WTC11 (cell line): Measurements from ENCODE around the gene MRPS27. TPM values are rescaled to one million over a fixed set of nuclear protein-coding genes. Genes with fewer than 3 reads are reported as not detected.

Experiments used
- ATAC-seq: fragments of 200-7000 bp; cut with Tn5 transposase; 2 replicates; pipeline ENCODE4 v1.10.0; 2021; ENCODE audit warnings: mild to moderate bottlenecking, moderate library complexity
- CTCF ChIA-PET: fragments of 300-600 bp; sonication (Branson Sonifier 250); formaldehyde crosslinking; loops from one replicate; lab custom pipeline; 2021; ENCODE audit warnings: antibody characterized with exemption; lab: Charles Lee
- POLR2A ChIA-PET: fragments of 350-600 bp; sonication (Branson Sonifier 250); formaldehyde crosslinking; loops from one replicate; lab custom pipeline; 2021; ENCODE audit warnings: antibody characterized with exemption; lab: Charles Lee
- DNase-seq: peaks from one replicate; pipeline ENCODE4 v3.0.0; 2021; ENCODE audit warnings: low spot score
- H3K27ac Mint-ChIP-seq: 2 replicates; pipeline ENCODE4 v1.8.0; 2021; ENCODE audit warnings: mixed read lengths
- H3K27me3 Mint-ChIP-seq: 2 replicates; pipeline ENCODE4 v1.8.0; 2021; ENCODE audit warnings: low read depth, mild to moderate bottlenecking, moderate library complexity, mixed read lengths
- H3K36me3 Mint-ChIP-seq: 2 replicates; pipeline ENCODE4 v1.8.0; 2021; ENCODE audit warnings: mixed read lengths
- H3K4me1 Mint-ChIP-seq: 2 replicates; pipeline ENCODE4 v1.8.0; 2022; ENCODE audit warnings: mixed read lengths
- H3K4me3 Mint-ChIP-seq: 2 replicates; pipeline ENCODE4 v1.8.0; 2021; ENCODE audit warnings: mild to moderate bottlenecking, moderate library complexity, mixed read lengths
- H3K9me3 Mint-ChIP-seq: 2 replicates; pipeline ENCODE4 v1.8.0; 2021; ENCODE audit warnings: mixed read lengths
- ATF1 ChIP-seq: sonication (generic); formaldehyde crosslinking; IDR thresholded peaks from 2 replicates; pipeline ENCODE4 v1.8.1; 2023; ENCODE audit warnings: mild to moderate bottlenecking, moderate library complexity, missing genetic modification reagents
- ESRRA ChIP-seq: sonication (generic); formaldehyde crosslinking; IDR thresholded peaks from 2 replicates; pipeline ENCODE4 v1.8.1; 2022; ENCODE audit warnings: mild to moderate bottlenecking, missing genetic modification reagents, borderline replicate concordance
- GTF2I ChIP-seq: fragments of 250-450 bp; sonication (Bioruptor Pico); conservative IDR thresholded peaks from 2 replicates; pipeline ENCODE4 v1.4.0; 2021; ENCODE audit warnings: mild to moderate bottlenecking
- RORB ChIP-seq: fragments of 250-450 bp; sonication (Bioruptor Pico); IDR thresholded peaks from 2 replicates; pipeline ENCODE4 v1.9.0; 2021; ENCODE audit warnings: mild to moderate bottlenecking
- TEAD4 ChIP-seq: sonication (generic); formaldehyde crosslinking; IDR thresholded peaks from 2 replicates; pipeline ENCODE4 v1.8.0; 2022; ENCODE audit warnings: mild to moderate bottlenecking, missing genetic modification reagents
- ZNF416 ChIP-seq: fragments of 250-450 bp; sonication (Bioruptor Pico); IDR thresholded peaks from 2 replicates; pipeline ENCODE4 v1.9.0; 2021; ENCODE audit warnings: mild to moderate bottlenecking, inconsistent platforms
- total RNA-seq: library from RNA; stranded (reverse); gene quantifications from 3 replicates; pipeline ENCODE4 v1.2.3, GENCODE V29; 2021
- TF ChIP-seq, protein P1 (sequence below): sonication (generic); formaldehyde crosslinking; conservative IDR thresholded peaks from 2 replicates; pipeline ENCODE4 v1.8.1; 2023; ENCODE audit warnings: mild to moderate bottlenecking, low read depth, missing genetic modification reagents, moderate library complexity
- TF ChIP-seq, protein P2 (sequence below): sonication (generic); formaldehyde crosslinking; IDR thresholded peaks from 2 replicates; pipeline ENCODE4 v1.8.1; 2023; ENCODE audit warnings: mild to moderate bottlenecking, missing genetic modification reagents, borderline replicate concordance
- TF ChIP-seq, protein P3 (sequence below): sonication (generic); formaldehyde crosslinking; IDR thresholded peaks from 2 replicates; pipeline ENCODE4 v1.8.0; 2022; ENCODE audit warnings: mild to moderate bottlenecking, missing genetic modification reagents
- TF ChIP-seq, protein P4 (sequence below): sonication (generic); formaldehyde crosslinking; IDR thresholded peaks from 2 replicates; pipeline ENCODE4 v1.8.1; 2022; ENCODE audit warnings: mild to moderate bottlenecking, moderate library complexity, missing genetic modification reagents
- TF ChIP-seq, protein P5 (sequence below): fragments of 250-450 bp; sonication (Bioruptor Pico); IDR thresholded peaks from 2 replicates; pipeline ENCODE4 v1.8.0; 2021; ENCODE audit warnings: mild to moderate bottlenecking
- TF ChIP-seq, protein P6 (sequence below): fragments of 250-450 bp; sonication (Bioruptor Pico); IDR thresholded peaks from 2 replicates; pipeline ENCODE4 v2.1.2; 2022; ENCODE audit warnings: mild to moderate bottlenecking, moderate library complexity

Gene MRPS27
- total RNA-seq, 1 experiment from 2014 or later, result 80.1 TPM

DNA sequence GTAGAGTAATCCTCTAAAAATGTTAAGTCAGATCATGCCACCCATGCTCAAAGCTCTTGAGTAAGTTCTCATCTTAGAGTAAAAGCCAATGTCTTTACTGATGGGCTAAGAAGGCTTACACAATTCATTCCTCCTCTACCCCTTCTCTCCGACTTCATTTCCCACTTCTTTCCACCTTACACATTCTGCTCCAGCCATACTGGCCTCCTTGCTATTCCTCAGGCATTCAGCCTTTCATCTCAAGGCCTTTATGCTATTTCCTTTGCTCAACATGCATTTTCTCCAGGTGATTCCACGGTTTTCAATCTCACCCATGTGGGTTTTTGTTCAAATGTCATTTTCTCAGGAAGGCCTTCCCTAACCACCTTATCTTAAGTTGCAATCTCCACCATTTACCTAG is 107.9 kb downstream of the MRPS27 start:
- ChIA-PET CTCF (no interaction called here), POLR2A (no interaction called here)
- Mint-ChIP-seq H3K27ac (no peak overlapping the region), H3K36me3 (peaks cover 4% of the 10 kb centered on the region), H3K9me3 (no peaks in the 10 kb centered on the region), H3K4me1 (peaks cover 39% of the 10 kb centered on the region), H3K27me3 (peaks cover 9% of the 10 kb centered on the region), H3K4me3 (no peak overlapping the region)
- TF ChIP-seq, protein P1, sequence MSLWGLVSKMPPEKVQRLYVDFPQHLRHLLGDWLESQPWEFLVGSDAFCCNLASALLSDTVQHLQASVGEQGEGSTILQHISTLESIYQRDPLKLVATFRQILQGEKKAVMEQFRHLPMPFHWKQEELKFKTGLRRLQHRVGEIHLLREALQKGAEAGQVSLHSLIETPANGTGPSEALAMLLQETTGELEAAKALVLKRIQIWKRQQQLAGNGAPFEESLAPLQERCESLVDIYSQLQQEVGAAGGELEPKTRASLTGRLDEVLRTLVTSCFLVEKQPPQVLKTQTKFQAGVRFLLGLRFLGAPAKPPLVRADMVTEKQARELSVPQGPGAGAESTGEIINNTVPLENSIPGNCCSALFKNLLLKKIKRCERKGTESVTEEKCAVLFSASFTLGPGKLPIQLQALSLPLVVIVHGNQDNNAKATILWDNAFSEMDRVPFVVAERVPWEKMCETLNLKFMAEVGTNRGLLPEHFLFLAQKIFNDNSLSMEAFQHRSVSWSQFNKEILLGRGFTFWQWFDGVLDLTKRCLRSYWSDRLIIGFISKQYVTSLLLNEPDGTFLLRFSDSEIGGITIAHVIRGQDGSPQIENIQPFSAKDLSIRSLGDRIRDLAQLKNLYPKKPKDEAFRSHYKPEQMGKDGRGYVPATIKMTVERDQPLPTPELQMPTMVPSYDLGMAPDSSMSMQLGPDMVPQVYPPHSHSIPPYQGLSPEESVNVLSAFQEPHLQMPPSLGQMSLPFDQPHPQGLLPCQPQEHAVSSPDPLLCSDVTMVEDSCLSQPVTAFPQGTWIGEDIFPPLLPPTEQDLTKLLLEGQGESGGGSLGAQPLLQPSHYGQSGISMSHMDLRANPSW (CRISPR knock-in tag), result no peak
- TF ChIP-seq, protein P2, sequence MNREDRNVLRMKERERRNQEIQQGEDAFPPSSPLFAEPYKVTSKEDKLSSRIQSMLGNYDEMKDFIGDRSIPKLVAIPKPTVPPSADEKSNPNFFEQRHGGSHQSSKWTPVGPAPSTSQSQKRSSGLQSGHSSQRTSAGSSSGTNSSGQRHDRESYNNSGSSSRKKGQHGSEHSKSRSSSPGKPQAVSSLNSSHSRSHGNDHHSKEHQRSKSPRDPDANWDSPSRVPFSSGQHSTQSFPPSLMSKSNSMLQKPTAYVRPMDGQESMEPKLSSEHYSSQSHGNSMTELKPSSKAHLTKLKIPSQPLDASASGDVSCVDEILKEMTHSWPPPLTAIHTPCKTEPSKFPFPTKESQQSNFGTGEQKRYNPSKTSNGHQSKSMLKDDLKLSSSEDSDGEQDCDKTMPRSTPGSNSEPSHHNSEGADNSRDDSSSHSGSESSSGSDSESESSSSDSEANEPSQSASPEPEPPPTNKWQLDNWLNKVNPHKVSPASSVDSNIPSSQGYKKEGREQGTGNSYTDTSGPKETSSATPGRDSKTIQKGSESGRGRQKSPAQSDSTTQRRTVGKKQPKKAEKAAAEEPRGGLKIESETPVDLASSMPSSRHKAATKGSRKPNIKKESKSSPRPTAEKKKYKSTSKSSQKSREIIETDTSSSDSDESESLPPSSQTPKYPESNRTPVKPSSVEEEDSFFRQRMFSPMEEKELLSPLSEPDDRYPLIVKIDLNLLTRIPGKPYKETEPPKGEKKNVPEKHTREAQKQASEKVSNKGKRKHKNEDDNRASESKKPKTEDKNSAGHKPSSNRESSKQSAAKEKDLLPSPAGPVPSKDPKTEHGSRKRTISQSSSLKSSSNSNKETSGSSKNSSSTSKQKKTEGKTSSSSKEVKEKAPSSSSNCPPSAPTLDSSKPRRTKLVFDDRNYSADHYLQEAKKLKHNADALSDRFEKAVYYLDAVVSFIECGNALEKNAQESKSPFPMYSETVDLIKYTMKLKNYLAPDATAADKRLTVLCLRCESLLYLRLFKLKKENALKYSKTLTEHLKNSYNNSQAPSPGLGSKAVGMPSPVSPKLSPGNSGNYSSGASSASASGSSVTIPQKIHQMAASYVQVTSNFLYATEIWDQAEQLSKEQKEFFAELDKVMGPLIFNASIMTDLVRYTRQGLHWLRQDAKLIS (CRISPR knock-in tag), result no peak
- TF ChIP-seq RORB (no peak), ESRRA (CRISPR knock-in tag) (no peak), TEAD4 (CRISPR knock-in tag) (no peak), GTF2I (CRISPR knock-in tag) (no peak), ZNF416 (CRISPR knock-in tag) (no peak)
- TF ChIP-seq, protein P3, sequence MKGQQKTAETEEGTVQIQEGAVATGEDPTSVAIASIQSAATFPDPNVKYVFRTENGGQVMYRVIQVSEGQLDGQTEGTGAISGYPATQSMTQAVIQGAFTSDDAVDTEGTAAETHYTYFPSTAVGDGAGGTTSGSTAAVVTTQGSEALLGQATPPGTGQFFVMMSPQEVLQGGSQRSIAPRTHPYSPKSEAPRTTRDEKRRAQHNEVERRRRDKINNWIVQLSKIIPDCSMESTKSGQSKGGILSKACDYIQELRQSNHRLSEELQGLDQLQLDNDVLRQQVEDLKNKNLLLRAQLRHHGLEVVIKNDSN (CRISPR knock-in tag), result no peak
- TF ChIP-seq, protein P4, sequence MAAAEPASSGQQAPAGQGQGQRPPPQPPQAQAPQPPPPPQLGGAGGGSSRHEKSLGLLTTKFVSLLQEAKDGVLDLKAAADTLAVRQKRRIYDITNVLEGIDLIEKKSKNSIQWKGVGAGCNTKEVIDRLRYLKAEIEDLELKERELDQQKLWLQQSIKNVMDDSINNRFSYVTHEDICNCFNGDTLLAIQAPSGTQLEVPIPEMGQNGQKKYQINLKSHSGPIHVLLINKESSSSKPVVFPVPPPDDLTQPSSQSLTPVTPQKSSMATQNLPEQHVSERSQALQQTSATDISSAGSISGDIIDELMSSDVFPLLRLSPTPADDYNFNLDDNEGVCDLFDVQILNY (CRISPR knock-in tag), result no peak
- TF ChIP-seq, protein P5, sequence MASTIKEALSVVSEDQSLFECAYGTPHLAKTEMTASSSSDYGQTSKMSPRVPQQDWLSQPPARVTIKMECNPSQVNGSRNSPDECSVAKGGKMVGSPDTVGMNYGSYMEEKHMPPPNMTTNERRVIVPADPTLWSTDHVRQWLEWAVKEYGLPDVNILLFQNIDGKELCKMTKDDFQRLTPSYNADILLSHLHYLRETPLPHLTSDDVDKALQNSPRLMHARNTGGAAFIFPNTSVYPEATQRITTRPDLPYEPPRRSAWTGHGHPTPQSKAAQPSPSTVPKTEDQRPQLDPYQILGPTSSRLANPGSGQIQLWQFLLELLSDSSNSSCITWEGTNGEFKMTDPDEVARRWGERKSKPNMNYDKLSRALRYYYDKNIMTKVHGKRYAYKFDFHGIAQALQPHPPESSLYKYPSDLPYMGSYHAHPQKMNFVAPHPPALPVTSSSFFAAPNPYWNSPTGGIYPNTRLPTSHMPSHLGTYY, result no peak
- TF ChIP-seq, protein P6, sequence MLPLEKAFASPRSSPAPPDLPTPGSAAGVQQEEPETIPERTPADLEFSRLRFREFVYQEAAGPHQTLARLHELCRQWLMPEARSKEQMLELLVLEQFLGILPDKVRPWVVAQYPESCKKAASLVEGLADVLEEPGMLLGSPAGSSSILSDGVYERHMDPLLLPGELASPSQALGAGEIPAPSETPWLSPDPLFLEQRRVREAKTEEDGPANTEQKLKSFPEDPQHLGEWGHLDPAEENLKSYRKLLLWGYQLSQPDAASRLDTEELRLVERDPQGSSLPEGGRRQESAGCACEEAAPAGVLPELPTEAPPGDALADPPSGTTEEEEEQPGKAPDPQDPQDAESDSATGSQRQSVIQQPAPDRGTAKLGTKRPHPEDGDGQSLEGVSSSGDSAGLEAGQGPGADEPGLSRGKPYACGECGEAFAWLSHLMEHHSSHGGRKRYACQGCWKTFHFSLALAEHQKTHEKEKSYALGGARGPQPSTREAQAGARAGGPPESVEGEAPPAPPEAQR (CRISPR knock-in tag), result no peak
- ATAC-seq (no peak), DNase-seq (no peak)

DNA sequence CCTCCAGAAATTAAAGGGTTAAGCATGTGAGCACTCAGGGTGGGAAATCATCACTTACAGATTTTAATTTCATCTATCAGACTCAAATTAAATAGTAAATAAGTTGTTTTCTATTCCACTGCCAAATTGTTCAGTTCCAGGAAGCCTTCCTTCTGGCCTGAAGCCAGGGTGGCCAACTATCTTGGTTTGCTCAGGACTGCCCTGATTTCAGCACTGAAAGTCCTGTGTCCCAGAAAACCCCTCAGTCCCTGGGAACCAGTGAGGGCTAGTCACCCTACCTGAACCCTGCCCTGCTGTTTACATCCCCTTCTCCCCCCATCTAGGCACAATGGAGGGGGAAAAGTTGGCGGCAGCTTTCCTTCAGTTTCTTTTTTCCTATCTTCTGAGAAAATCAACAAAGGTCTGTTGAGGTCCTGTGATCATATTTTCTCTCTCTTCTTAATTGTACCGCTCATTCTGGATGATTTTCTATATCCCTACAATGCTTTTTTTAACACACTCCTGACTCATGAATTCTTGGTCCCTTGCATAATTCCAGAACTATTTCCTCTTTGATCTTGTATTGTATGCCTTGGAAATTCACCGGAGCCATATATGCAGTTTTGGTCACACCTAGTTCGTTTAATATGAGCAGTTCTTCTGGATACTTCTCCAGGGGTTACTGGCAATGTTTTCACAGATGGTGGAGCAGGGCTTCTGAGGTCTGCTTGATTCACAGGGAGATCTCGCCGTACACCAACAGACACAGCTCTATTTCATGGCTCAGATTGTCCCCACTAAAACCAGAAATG is 109.0 kb downstream of the MRPS27 start:
- Mint-ChIP-seq H3K9me3 (no peaks in the 10 kb centered on the region), H3K4me3 (no peak overlapping the region), H3K36me3 (peaks cover 10% of the 10 kb centered on the region), H3K4me1 (peaks cover 39% of the 10 kb centered on the region), H3K27ac (no peak overlapping the region), H3K27me3 (peaks cover 9% of the 10 kb centered on the region)
- ChIA-PET CTCF (no interaction called here), POLR2A (interaction anchor here (0.6 kb wide), 1 partner anchor 28 kb away, joined by 3 read pairs; no protein-coding TSS in a partner anchor)
- no peak for TF ChIP-seq ATF1 (CRISPR knock-in tag)
- ATAC-seq (no peak), DNase-seq (no peak)
